Esophagus muscularis mucosa (tissue), 3 donors: ENCODE results near the gene DNMBP.

Experiments used
- POLR2A ChIP-seq: fragments of 450-650 bp; IDR thresholded peaks from one replicate; pipeline ENCODE4 v1.6.1; 2017; ENCODE audit warnings: antibody characterized with exemption, moderate library complexity, mild to moderate bottlenecking, low read depth
- POLR2AphosphoS5 ChIP-seq, 2 donors: sonication (generic); formaldehyde crosslinking; IDR thresholded peaks; one replicate each; pipeline ENCODE4 v1.6.1; 2017; ENCODE audit warnings: antibody characterized with exemption in 2 of 2
- TF ChIP-seq, protein P1 (sequence below), 3 experiments: fragments of 200-600 bp in 2 of 3; fragments of 450-650 bp in 1 of 3; sonication (generic) in 2 of 3; IDR thresholded peaks; one replicate each; pipeline ENCODE4 v1.5.1; 2017 to 2019; ENCODE audit warnings: antibody characterized with exemption in 3 of 3, mild to moderate bottlenecking in 2 of 3, moderate library complexity in 1 of 3

DNA sequence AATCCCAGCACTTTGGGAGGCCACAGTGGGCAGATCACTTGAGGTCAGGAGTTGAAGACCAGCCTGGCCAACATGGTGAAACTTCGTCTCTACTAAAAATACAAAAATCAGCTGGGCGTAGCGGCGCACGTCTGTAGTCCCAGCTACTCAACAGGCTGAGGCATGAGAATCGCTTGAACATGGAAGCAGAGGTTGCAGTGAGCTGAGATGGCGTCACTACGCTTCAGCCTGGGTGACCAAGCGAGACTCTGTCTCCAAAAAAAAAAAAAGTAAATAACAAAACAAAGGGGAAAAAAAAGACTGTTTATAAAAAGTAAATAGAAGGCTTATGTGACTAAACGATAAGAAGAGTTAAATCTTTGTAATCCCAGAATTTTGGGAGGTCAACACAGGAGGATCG, 15.0 kb upstream of the DNMBP start:
- TF ChIP-seq, protein P1, sequence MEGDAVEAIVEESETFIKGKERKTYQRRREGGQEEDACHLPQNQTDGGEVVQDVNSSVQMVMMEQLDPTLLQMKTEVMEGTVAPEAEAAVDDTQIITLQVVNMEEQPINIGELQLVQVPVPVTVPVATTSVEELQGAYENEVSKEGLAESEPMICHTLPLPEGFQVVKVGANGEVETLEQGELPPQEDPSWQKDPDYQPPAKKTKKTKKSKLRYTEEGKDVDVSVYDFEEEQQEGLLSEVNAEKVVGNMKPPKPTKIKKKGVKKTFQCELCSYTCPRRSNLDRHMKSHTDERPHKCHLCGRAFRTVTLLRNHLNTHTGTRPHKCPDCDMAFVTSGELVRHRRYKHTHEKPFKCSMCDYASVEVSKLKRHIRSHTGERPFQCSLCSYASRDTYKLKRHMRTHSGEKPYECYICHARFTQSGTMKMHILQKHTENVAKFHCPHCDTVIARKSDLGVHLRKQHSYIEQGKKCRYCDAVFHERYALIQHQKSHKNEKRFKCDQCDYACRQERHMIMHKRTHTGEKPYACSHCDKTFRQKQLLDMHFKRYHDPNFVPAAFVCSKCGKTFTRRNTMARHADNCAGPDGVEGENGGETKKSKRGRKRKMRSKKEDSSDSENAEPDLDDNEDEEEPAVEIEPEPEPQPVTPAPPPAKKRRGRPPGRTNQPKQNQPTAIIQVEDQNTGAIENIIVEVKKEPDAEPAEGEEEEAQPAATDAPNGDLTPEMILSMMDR (IDR thresholded peaks at IDR 0.05), result no peak
- TF ChIP-seq POLR2AphosphoS5 (IDR thresholded peaks at IDR 0.05), result no peak
- TF ChIP-seq POLR2A, result no peak
